Esophagus squamous epithelium (tissue), 4 donors: Measurements from ENCODE around the gene RBM25.

Experiments
- CTCF ChIP-seq, 6 experiments: fragments of 450-650 bp in 4 of 6; fragments of 200-600 bp in 2 of 6; sonication (generic) in 2 of 6; IDR thresholded peaks; one replicate each; pipeline ENCODE4 v1.5.1; 2016 to 2019; ENCODE audit warnings: antibody characterized with exemption in 6 of 6, mild to moderate bottlenecking in 4 of 6, moderate library complexity in 4 of 6
- POLR2A ChIP-seq, 4 donors: fragments of 450-650 bp; IDR thresholded peaks; one replicate each; pipeline ENCODE4 v1.6.1; 2017; ENCODE audit warnings: antibody characterized with exemption in 4 of 4, mild to moderate bottlenecking in 4 of 4, moderate library complexity in 3 of 4

GRCh38 chr14:73026845-73027542 is 31.3 kb upstream of the RBM25 start, which contains the start of gene ZFYVE1:
- TF ChIP-seq CTCF (IDR thresholded peaks at IDR 0.05), result peak in 1 of 6 experiments; percentile 31
- peak in 3 of 4 donors; percentile 77 to 85 (median 82) for TF ChIP-seq POLR2A (IDR thresholded peaks at IDR 0.05)
